CD4-positive, alpha-beta T cell treated with Interleukin-12 subunit alpha and Interleukin-12 subunit beta, for 1 hour (primary cell): ENCODE data around the gene CTIF.
"Not testable (repeated sequence)": the region's sequence is repeated elsewhere in the genome, so short reads cannot be mapped to it uniquely, and the experiment has no call there.

Experiments
- DNase-seq: peaks from one replicate; pipeline ENCODE4 v3.0.0-alpha.2; 2020

Gene CTIF

DNA sequence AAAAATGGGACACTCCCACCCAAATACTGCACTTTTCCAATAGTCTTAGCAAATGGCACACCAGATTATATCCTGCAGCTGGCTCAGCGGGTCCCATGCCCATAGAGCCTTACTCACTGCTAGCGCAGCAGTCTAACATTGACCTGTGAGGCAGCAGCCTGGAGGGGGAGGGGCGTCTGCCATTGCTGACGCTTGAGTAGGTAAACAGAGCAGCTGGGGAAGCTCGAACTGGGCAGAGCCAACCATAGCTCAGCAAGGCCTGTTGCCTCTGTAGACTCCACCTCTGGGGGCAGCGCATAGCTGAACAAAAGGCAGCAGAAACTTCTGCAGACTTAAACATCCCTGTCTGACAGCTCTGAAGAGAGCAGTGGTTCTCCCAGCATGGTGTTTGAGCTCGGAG lies 110.4 kb downstream of the CTIF start:
- DNase-seq, result no peak

DNA sequence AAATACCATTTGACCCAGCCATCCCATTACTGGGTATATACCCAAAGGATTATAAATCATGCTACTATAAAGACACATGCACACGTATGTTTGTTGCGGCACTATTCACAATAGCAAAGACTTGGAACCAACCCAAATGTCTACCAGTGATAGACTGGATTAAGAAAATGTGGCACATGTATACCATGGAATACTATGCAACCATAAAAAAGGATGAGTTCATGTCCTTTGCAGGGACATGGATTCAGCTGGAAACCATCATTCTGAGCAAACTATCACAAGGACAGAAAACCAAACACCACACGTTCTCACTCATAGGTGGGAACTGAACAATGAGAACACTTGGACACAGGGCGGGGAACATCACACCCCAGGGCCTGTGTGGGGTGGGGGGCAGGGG lies 115.8 kb downstream of the CTIF start:
- not testable (repeated sequence) for DNase-seq

DNA sequence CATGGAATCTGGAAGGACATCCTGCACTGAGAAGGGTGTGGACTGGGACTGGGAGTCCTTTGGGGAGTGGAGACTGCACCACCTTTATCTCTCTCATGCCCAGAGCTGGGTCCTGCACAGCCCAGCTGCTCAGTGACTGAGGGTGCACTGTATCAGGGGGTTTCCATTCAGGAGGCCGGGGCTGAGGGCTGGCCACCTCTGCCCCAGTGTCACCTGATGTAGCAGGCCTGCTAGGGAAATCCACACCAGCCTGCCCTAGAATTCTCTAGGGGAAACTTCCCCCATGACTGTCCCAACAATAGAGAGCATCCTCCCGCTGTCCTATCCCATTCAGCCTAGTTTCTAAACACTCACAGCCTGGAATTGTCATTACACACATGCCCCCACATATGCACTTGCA lies 116.7 kb downstream of the CTIF start:
- no peak for DNase-seq

DNA sequence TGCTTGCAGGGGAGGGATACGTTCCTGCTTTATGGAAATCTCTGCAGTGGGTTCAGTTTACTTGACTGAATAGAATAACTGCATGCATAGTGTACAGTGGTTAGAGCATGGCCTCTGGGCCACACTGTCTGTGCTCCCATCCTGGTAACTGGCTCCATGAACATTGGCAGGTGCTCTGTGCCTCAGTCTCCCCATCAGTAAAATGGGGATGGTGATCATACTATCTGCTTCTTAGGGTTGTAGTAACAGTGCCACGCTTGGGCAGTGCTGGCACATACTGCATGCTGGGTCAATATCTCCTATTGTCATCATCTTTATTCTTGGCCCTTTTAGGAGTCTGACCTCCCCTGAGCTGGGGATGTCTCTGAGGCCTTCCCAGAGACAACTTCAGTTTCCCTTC lies 117.3 kb downstream of the CTIF start:
- DNase-seq, result no peak

DNA sequence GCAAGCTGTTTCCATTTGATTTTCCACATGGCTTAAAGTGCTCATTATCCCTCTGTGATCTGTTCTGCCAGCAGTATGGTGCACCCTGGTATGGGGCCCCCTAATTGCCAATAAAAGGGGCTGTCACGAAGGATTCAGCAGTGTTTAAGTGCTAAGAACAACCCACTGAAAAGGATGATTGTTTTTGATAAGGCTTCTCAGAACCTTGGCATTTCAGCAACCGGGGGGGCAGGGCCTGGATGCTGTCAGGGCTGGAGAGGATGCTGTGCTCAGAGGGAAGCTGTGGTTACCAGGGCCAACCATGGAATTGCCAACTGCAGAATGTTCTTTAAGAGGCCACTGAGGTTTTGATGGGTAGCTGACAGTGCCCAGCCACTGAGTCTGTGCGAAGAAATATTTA lies 117.8 kb downstream of the CTIF start:
- no peak for DNase-seq

DNA sequence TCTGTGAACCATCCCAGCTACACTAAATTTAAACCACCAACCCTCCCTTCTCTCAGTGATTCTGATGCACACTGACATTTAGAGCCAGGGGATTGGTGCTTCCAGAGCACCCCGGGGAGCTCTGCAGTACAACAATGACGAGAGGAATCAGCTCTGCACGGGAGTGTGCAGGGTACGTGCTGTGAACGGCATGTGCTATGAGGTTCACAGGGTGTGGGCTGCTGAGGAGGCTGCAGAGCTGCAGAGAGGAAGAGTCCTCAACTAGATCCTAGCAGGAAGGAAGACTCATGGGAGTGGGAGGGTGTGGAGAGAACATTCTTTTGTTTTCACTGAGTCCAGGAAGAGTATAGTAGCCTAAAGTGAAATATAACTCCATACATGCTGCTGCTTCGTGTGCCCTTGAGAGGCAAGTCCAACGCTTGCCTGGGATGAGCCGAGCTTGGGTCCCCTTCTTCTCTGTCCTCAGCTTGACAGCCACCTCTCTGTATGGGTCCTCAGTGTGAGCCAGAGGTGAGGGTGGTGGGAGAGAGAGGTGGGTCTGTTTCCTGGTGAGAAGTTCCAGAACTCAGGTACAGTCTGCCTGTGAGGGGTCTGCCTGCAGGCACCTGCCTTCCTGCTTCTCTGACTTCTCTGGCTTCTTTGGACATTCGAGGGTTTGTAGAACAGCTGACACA lies 118.8 kb downstream of the CTIF start:
- no peak for DNase-seq

DNA sequence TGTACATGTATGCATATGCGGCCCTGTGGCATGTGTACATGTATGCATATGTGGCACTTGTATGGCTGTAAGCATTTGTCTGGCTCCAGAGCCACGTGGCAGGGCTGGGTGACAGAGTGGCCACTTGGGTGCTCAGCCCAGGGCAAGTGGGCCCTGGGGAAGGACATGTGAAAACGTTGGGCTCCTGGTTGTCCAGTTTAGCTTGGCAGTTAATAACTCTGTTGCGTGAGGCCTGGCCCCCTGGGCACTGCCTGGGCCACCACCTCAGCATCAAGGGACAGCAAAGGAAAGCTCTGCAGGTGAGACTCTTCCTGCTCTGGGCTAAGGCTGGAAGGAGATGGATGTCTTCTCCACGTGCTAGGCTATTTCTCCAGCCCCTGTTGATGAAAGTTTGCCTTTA lies 119.9 kb downstream of the CTIF start:
- no peak for DNase-seq

DNA sequence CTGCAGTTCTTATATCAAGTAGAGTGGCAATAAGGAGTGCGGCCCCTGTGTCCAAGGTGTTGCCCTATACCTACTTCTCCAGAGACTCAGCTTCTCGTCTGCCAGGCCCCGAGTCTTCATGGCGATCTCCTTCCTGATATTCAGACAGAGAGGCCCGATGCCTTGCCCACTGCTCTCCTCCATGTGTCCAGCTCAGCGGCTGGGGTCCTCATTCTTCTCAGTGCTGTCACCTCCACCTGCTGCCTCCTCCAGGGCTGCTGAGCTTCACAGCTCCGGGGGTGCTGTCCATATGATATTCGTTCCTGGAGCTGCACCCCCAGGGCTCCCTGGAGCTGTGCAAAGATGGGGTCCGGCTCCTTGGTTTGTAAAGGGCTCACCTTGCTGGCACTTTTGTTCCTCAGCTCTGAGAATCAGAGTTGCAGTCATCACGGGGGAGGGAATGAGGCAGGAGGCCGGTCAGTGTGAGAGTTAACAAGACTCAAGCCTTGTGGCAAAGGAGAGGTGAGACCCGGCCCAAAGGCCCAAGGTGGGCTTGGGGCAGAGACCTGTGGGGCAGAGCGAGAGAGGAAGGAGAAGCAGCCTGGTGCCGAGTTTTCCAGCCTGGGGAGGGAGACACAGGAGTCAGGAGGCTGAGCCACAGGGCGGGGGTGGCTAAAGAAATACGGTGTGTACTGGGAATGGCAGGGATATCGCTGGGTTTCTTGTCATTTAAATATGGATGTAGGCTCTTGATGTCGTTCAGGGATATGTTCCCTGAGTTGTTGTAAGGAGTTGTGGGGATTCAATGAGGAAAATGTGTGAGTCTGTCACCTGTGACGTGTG lies 120.6 kb downstream of the CTIF start:
- no peak for DNase-seq

DNA sequence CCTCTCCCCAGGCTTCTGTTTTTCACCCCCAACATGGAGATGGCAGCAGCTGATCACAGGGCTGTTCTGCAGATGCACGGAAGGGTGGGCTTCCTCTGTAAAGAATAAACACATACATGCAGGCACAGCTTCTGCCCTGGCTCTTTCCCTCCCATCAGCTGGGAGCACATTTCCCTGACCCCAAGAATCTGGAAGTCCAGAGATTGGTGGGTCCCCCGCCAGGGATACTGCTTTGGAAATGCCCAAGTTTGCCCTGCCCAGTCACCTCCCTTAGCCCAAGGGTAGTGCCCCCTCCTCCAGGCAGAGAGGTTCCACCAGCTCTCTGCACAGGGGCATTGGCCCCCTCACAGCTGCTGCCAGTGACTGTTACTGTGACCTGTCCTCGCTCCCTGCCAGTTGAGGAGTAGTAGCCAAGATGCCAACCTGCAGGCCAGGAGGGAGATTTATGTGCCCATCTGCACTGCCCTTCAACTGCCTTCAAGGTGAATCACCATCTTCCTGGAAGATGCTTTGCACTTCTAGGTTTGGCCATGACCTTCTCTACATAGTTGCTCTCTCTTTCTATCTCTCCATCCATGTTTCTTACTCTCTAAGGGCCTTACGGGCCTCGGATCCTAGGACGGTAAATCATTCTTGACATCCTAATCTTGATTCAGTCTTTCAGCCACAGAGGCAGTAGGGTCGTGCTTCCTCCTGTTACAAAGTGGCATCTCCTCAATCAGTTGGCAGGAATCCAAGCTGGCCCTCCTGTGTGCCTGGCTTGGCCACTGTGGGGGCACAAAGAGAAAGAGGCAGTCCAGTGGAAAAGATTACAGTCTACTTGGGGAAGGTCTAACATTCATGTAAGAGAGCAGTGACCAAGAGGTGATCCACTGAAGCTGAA lies 121.8 kb downstream of the CTIF start:
- no peak for DNase-seq

DNA sequence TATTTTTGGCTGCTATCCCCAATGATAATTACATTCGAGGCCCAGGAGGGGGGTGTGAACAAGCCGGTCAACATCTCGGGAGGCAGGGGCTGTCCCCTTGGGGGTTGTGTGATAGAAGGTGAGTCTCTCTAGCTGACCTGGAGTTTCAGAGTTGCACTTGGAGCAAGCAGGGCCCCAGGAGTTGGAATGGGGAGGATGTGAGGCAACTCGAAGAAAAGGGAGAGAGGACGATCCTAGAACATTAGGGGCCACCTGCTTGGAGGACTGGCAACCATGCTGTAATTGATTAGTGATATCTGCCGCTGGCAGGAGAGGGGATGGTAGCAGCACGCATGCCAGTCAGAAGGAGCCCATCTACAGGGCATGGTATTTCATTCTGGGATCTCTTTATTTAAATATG lies 122.6 kb downstream of the CTIF start:
- DNase-seq, result no peak

DNA sequence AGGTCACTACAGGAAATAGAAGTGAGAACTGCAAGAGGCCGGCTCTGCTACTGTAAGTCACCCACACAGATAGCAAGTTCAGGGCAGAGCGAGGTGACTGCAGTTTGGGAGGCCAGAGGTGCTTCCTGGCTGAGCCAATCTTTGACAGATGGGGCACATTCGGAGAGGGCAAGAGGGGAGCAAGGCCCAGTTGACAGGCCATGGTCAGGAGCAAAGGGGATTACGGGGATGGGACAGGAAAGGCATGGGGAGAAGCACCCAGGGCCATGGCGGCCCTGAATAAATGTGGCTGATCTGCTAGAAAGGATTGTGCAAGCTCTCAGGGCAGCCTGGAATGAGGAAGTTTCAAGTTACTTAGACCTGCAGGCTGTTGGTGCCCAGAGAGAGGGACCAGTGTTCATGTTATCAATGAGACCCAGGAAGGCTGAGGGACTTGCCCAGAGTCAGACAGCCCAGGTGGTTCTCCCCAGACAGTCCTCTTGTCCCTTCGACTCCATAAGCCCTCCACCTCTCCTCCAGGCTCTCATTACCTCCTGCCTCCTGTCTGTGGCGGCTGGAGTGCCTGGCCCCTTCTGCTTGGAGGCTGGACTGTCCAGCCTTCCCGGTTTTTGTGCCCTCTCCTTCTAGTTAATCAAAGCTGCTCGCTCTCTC lies 123.3 kb downstream of the CTIF start:
- DNase-seq, result no peak

DNA sequence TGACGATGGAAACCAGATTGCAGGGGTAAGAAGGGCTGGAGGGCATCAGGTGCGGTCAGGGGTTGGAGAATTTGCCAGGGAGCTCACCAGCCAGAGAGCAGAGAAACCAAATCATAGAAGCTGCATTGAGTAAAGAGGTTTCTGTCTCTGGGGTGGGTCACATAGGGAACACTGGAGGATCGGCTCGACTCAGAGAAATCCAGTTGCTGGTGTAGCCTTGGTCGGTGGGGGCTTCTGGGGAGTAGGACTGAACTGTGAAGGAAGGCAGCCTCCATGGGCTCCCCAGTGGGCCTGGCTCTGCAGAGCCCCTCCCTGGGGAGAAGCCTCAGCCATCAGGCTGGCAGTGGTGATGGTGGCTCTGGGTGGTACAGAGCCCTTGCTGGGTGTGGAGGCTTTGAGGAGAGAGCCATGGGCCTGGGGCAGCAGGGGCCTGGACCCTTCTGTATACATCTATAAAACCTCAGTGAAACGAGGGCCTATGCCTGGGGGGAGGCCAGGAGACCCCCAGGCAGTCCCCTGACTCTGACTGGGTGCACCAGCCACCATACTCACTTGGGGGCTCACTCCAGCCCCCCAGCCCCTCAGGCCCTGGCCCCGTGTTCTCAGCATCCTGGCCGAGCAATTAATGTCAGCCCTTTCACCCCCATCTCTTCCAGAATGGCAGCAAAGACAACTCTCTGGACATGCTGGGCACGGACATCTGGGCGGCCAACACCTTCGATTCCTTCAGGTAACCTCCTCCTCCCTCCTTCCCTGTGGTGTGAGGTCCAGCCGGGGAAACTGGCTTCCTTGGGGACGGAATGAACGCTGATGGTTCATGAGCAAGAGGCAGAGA lies 124.5 kb downstream of the CTIF start:
- DNase-seq, result no peak

DNA sequence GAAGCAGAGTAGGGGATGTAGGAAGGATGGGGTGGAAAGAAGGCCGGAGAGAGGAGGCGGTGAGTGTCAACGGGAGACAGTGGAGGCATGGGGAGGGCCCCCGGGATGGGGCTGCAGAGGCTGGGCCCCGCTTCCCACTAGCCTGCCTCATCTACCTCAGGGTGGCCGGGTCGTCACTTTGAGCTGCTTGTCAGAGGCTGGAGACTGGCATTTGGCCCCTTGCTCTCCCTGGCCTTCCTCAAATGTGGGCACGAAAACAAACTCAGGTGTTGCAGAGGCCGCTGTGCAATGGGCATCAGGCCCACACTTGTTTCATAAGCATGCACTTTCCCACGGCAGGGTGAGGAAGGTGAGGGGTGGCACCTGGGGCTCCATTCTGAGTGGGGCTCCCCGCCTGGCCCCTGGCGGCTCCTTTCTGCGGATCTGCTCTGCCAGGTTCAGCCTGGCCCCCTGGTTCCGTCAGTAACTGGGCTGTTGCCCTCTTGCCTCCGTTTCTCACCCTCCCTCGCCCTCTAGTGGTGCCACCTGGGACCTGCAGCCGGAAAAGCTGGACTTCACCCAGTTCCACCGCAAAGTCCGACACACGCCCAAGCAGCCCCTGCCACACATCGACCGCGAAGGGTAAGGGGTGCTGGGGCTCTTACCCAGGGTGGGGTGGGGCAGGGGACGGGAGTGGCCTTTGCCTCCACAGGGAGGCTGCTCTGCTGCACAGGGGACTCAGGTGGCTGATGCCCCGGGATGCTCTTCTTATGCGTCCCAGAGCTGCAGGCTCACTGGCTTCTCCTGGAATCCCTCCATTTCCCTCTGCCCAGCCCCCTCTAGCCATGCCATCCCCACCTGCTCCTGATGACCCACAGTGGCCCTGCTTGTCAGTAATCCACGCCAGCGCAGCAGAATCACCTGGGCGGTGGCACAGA lies 125.4 kb downstream of the CTIF start:
- DNase-seq, result peak; percentile 52

DNA sequence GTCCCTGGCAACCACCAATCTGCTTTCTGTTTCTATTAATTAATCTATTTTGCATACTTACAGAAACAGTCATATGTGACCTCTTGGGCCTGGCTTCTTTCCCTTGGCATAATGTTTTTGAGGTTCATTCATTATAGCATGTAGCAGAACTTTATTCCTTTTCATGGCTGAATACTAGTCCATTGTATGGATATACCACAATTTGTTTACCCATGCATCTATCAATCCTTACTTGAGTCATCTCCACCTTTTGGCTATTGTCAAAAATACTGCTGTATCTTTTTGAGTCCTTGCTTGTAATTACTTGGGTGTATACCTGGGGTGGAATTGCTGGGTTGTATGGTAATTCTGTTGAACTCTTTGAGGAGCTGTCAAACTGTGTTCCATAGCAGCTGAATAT lies 126.8 kb downstream of the CTIF start:
- DNase-seq, result no peak

DNA sequence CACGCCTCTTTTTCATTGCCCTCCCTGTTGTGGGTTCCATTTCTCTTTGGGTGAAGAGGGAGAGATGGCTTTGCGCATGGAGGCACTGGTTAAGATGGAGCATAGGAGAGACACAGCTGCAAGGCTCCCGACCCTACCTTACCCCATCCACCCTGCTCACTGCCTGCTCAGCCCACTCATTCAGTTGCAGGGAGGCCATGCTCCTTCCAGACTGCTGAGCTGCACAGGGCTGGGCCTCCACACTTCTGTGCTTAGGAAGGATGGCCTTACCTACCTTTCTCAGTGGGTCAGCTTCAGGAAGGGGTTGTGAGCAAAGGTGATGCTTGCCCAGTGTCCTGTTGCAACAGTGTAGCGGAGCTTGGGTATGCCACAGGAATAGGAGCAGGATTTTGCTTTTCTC lies 127.8 kb downstream of the CTIF start:
- no peak for DNase-seq

DNA sequence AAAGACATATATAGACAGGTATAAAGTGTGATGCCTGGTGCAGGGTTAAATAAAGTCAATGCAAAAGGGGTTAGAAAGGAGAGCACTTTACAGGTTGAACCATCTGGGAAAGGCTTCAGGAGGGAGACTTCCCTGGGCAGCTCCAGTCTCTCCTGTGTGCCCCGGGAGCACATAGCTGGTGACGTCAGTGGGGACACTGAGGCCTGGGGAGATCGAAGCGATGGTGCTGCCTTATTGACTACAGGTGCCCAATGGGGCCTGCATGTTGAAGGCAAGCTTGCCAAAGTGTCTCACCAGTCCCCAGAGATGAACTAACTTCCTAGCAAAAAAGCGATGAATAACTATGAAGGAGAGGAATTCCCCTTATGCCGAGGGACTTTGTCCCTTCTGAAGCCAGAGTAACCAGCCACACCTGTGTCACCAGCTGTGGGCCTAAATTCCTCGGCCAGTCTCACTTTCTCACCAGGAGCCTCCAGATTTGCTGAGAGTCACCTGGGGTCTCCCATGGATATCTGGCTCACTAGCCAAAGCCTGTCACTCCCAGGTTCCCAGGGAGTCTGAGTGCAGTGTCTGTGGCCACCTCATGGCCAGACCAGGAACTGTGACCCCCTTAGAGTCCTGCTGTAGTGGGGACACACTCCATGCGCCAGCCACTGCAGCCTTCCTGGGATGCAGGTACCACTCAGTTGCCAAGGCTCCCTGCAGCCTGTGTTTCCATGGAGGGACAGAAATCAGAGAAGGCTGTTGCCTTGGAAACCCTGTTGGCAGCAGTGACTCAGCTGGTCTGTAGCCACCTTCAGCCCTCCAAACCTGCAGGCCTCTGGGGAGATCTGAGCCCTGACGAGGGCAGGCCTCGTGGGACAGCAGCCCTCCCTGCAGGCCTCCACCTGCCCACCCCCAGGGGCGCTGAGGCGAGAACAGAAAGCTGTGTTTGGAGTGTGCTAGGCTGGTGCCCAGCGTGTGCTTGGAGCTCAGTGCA lies 128.7 kb downstream of the CTIF start:
- no peak for DNase-seq

DNA sequence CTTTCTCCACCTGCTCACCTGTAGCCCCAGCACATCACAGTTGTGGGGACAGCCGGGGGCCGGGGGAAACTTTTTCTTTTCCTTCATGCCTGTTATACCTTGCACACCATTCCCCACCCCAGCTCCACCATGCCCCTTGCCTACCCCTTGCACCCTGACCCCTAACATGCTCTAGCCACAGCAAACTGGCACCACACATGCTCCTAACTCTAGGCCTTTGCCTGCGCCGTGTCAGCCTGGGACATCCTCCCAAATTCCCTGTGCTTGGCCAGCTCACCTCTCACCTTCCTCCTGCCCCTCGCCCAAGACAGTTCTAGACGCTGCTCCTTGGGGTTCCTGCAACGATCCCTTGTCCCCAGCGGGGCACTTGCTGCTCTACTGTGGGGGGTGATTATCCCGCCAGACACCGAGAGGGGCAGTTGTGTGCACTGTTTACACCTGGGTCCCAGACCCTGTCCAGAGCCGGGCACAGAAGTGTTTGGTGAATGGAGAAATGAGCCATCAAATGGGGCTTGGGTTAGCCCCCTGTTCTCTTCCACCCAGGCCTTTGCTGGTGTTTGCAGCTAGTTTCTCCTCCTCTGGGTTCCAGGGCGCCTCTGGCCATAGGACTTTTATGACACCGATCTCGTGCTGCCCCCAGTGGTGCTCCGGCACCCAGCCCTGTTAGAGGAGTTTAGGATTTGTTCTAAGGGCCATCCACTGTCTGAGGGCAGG lies 129.8 kb downstream of the CTIF start:
- DNase-seq, result no peak

DNA sequence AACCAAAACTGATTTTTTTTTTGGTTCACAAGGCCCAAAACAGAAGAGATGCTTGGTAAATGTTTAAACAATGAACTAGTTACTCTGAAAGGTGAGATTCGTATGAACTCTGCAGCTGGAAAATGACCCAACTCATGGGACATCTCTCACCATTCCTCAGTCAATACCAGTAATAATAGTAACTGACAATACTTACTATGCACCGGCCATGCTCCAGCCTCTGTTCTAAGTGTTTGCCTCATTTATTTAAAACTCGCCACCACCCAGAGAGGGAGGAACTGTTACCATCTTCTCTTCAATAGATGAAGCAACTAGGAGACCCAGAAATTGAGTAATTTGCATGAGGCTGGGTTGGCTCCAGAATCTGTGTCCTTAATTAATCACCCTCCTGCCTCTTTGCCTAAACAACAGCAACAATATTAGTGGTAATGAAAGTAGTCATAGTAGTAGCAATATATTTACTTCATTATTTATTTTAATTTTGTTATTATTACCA lies 130.4 kb downstream of the CTIF start:
- DNase-seq, result no peak
